HepG2 (cell line): ENCODE data around the gene SLC7A6OS. TPM values are rescaled to one million over a fixed set of nuclear protein-coding genes. Genes with fewer than 3 reads are reported as not detected.

ENCODE experiments used
- CBFB ChIP-seq: sonication (generic); formaldehyde crosslinking; IDR thresholded peaks from 2 replicates; pipeline ENCODE4 v1.4.0; 2020; ENCODE audit warnings: missing genetic modification reagents
- EED ChIP-seq: sonication (generic); formaldehyde crosslinking; IDR thresholded peaks from 2 replicates; pipeline ENCODE4 v1.5.0; 2020; ENCODE audit warnings: mild to moderate bottlenecking, missing genetic modification reagents
- HCFC1 ChIP-seq: fragments of 150-350 bp; IDR thresholded peaks from 2 replicates; pipeline ENCODE4 v1.6.1; 2014; ENCODE audit warnings: low read depth, low read length
- HDAC1 ChIP-seq: sonication (generic); formaldehyde crosslinking; IDR thresholded peaks from 2 replicates; pipeline ENCODE4 v1.5.1; 2020; ENCODE audit warnings: mild to moderate bottlenecking, missing genetic modification reagents
- KDM1A ChIP-seq: IDR thresholded peaks from 2 replicates; pipeline ENCODE4 v1.6.1; 2016; ENCODE audit warnings: missing compliant biosample characterization
- MYC ChIP-seq: sonication (generic); formaldehyde crosslinking; IDR thresholded peaks from 2 replicates; pipeline ENCODE4 v1.9.0; 2021; ENCODE audit warnings: missing genetic modification reagents, borderline replicate concordance
- NR2C2 ChIP-seq: sonication (generic); formaldehyde crosslinking; IDR thresholded peaks from 2 replicates; pipeline ENCODE4 v1.4.0; 2020; ENCODE audit warnings: missing genetic modification reagents, mild to moderate bottlenecking, moderate library complexity, borderline replicate concordance
- PITX1 ChIP-seq: sonication (generic); formaldehyde crosslinking; IDR thresholded peaks from 2 replicates; pipeline ENCODE4 v1.5.1; 2020; ENCODE audit warnings: mild to moderate bottlenecking, missing genetic modification reagents
- SNAPC2 ChIP-seq: sonication (generic); formaldehyde crosslinking; IDR thresholded peaks from 2 replicates; pipeline ENCODE4 v1.8.1; 2022; ENCODE audit warnings: mild to moderate bottlenecking, missing genetic modification reagents
- SP140L ChIP-seq: sonication (generic); formaldehyde crosslinking; IDR thresholded peaks from 2 replicates; pipeline ENCODE4 v1.4.0; 2020; ENCODE audit warnings: missing genetic modification reagents, borderline replicate concordance
- TAF15 ChIP-seq: fragments of 200-400 bp; formaldehyde crosslinking; IDR thresholded peaks from one replicate; pipeline ENCODE4 v1.6.1; 2018; ENCODE audit warnings: mild to moderate bottlenecking, low read depth, low read length; ENCODE audit not compliant: poor library complexity, severe bottlenecking
- TEAD3 ChIP-seq: optimal IDR thresholded peaks from 2 replicates; pipeline ENCODE3; 2016; ENCODE audit warnings: borderline replicate concordance
- XBP1 ChIP-seq: sonication (generic); formaldehyde crosslinking; IDR thresholded peaks from 2 replicates; pipeline ENCODE4 v1.5.0; 2020; ENCODE audit warnings: missing genetic modification reagents
- ZNF446 ChIP-seq: sonication (generic); formaldehyde crosslinking; IDR thresholded peaks from 2 replicates; pipeline ENCODE4 v1.5.0; 2020; ENCODE audit warnings: mild to moderate bottlenecking, missing genetic modification reagents
- ZNF644 ChIP-seq: IDR thresholded peaks from 2 replicates; pipeline ENCODE4 v1.6.1; 2016; ENCODE audit warnings: low read depth
- polyA plus RNA-seq, 8 experiments: library from polyadenylated mRNA; depleted of rRNA in 3 of 8; stranded (reverse) in 7 of 8; unstranded in 1 of 8; fragments of >200 nt; fragmentation: Illumina TruSeq in 4 of 8; extraction: Trizol in 4 of 8; gene quantifications; 2 replicates each; pipeline versions ENCODE4 v1.2.1 to v1.2.3, GENCODE V29; 2011 to 2016; ENCODE audit warnings: low read depth in 4 of 8, missing spikeins in 1 of 8, mixed read lengths in 1 of 8; ENCODE audit not compliant: insufficient read depth in 1 of 8
- total RNA-seq, 5 experiments: library from RNA; depleted of rRNA; stranded (reverse); fragments of >200 nt; fragmentation: Illumina TruSeq; extraction: Trizol; gene quantifications; 2 replicates each; pipeline ENCODE4 v1.2.3, GENCODE V29; 2016; ENCODE audit warnings: low read depth in 1 of 5
- TF ChIP-seq, protein P1 (sequence below): sonication (generic); formaldehyde crosslinking; IDR thresholded peaks from 2 replicates; pipeline ENCODE4 v1.4.0; 2020; ENCODE audit warnings: missing genetic modification reagents
- TF ChIP-seq, protein P2 (sequence below): sonication (generic); formaldehyde crosslinking; IDR thresholded peaks from 2 replicates; pipeline ENCODE4 v1.5.1; 2020; ENCODE audit warnings: mild to moderate bottlenecking, missing genetic modification reagents, moderate library complexity
- TF ChIP-seq, protein P3 (sequence below): sonication (generic); formaldehyde crosslinking; IDR thresholded peaks from 2 replicates; pipeline ENCODE4 v1.5.0; 2020; ENCODE audit warnings: missing genetic modification reagents
- TF ChIP-seq, protein P4 (sequence below): sonication (generic); formaldehyde crosslinking; IDR thresholded peaks from 2 replicates; pipeline ENCODE4 v1.8.0; 2022; ENCODE audit warnings: missing genetic modification reagents, mild to moderate bottlenecking, inconsistent platforms, borderline replicate concordance

The SLC7A6OS gene
- total and polyA plus RNA-seq, 2 of the 13 experiments (the other 11 are each of a cell fraction or from before 2014, with no cell fraction given): 11.2 to 21.5 TPM

DNA sequence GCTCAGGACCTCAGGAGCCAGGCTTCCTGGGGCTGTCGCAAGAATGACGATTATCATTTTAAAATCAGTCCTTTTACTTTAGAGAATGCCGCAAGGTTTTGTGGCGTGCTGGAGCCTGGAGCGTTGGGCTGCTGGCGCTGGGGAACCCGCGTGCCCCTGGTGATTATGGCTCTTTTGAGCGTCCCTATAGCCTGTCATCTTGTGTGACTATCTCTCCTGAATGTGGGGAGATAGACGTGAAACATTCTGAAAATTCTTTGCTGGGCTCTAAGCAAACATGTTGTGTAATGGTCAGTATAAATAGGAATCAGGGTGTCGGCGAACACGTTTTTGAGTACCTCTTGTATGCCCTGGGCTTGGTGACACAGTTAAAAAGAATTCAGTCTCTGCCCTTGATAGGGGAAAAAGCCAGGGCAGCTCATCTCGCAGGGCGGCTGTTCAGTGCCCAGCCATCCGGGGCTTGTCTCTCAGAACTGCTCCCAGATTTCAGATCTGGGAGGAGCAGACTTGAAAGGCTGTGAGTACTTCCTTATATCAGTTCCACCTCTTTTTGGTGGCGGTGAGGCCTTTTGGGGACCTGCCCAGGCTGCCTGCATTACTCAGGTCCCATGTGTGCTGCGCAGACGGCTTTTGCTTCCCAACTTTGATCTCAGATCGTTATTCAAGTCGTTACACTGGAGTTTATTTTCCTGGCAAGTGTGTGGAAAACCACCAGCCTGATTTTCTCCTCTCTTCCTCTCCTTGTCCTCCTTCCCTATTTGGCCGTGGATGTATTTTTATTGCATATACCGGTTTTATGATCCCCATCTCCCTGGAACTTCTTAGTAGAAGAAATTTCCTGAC is 45.4 kb downstream of the SLC7A6OS start (continued):
- no peak for TF ChIP-seq XBP1
- TF ChIP-seq ZNF644: no peak
- TF ChIP-seq, protein P1, sequence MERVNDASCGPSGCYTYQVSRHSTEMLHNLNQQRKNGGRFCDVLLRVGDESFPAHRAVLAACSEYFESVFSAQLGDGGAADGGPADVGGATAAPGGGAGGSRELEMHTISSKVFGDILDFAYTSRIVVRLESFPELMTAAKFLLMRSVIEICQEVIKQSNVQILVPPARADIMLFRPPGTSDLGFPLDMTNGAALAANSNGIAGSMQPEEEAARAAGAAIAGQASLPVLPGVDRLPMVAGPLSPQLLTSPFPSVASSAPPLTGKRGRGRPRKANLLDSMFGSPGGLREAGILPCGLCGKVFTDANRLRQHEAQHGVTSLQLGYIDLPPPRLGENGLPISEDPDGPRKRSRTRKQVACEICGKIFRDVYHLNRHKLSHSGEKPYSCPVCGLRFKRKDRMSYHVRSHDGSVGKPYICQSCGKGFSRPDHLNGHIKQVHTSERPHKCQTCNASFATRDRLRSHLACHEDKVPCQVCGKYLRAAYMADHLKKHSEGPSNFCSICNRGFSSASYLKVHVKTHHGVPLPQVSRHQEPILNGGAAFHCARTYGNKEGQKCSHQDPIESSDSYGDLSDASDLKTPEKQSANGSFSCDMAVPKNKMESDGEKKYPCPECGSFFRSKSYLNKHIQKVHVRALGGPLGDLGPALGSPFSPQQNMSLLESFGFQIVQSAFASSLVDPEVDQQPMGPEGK (CRISPR knock-in tag): peak; percentile 82
- TF ChIP-seq, protein P2, sequence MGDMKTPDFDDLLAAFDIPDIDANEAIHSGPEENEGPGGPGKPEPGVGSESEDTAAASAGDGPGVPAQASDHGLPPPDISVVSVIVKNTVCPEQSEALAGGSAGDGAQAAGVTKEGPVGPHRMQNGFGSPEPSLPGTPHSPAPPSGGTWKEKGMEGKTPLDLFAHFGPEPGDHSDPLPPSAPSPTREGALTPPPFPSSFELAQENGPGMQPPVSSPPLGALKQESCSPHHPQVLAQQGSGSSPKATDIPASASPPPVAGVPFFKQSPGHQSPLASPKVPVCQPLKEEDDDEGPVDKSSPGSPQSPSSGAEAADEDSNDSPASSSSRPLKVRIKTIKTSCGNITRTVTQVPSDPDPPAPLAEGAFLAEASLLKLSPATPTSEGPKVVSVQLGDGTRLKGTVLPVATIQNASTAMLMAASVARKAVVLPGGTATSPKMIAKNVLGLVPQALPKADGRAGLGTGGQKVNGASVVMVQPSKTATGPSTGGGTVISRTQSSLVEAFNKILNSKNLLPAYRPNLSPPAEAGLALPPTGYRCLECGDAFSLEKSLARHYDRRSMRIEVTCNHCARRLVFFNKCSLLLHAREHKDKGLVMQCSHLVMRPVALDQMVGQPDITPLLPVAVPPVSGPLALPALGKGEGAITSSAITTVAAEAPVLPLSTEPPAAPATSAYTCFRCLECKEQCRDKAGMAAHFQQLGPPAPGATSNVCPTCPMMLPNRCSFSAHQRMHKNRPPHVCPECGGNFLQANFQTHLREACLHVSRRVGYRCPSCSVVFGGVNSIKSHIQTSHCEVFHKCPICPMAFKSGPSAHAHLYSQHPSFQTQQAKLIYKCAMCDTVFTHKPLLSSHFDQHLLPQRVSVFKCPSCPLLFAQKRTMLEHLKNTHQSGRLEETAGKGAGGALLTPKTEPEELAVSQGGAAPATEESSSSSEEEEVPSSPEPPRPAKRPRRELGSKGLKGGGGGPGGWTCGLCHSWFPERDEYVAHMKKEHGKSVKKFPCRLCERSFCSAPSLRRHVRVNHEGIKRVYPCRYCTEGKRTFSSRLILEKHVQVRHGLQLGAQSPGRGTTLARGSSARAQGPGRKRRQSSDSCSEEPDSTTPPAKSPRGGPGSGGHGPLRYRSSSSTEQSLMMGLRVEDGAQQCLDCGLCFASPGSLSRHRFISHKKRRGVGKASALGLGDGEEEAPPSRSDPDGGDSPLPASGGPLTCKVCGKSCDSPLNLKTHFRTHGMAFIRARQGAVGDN (CRISPR knock-in tag): peak; percentile 58
- TF ChIP-seq TEAD3 (CRISPR knock-in tag): peak; percentile 99
- peak; percentile 16; the same call in 1 of the 2 replicates for TF ChIP-seq MYC
- 0 out of 2 replicates have a peak, but pooled peaks have one; percentile 16 for TF ChIP-seq EED (CRISPR knock-in tag)
- peak; percentile 79 for TF ChIP-seq HDAC1 (CRISPR knock-in tag)
- no peak for TF ChIP-seq TAF15
- peak; percentile 53; the same call in 1 of the 2 replicates for TF ChIP-seq SP140L (CRISPR knock-in tag)
- TF ChIP-seq CBFB (CRISPR knock-in tag): 0 out of 2 replicates have a peak, but pooled peaks have one; percentile 15
- 0 out of 2 replicates have a peak, but pooled peaks have one; percentile 34 for TF ChIP-seq KDM1A
- TF ChIP-seq SNAPC2 (CRISPR knock-in tag): peak; percentile 37; the same call in 1 of the 2 replicates
- TF ChIP-seq, protein P3, sequence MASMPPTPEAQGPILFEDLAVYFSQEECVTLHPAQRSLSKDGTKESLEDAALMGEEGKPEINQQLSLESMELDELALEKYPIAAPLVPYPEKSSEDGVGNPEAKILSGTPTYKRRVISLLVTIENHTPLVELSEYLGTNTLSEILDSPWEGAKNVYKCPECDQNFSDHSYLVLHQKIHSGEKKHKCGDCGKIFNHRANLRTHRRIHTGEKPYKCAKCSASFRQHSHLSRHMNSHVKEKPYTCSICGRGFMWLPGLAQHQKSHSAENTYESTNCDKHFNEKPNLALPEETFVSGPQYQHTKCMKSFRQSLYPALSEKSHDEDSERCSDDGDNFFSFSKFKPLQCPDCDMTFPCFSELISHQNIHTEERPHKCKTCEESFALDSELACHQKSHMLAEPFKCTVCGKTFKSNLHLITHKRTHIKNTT (CRISPR knock-in tag): no peak
- TF ChIP-seq PITX1 (CRISPR knock-in tag): 0 out of 2 replicates have a peak, but pooled peaks have one; percentile 55
- TF ChIP-seq, protein P4, sequence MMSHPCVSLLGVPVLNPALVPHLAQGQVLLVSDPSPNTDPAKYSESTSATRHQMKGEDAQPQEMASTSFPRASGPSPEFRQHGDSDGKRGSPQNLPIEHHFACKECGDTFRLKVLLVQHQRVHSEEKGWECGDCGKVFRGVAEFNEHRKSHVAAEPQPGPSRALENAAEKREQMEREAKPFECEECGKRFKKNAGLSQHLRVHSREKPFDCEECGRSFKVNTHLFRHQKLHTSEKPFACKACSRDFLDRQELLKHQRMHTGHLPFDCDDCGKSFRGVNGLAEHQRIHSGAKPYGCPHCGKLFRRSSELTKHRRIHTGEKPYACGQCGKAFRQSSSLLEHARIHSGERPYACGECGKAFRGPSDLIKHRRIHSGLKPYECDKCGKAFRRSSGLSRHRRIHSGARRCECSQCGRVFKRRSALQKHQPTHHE (CRISPR knock-in tag): peak; percentile 92; the same call in 1 of the 2 replicates
- TF ChIP-seq ZNF446 (CRISPR knock-in tag): no peak
- TF ChIP-seq HCFC1: no peak
- TF ChIP-seq NR2C2 (CRISPR knock-in tag): 0 out of 2 replicates have a peak, but pooled peaks have one; percentile 13
